NCI-H1930 (cell line): Measurements from ENCODE around the gene GTF2F1.
"Not testable (repeated sequence)": the region's sequence is repeated elsewhere in the genome, so short reads cannot be mapped to it uniquely, and the experiment has no call there.

Experiments
- DNase-seq, 2 experiments: peaks; one replicate each; lab custom pipeline; 2025; lab: John Stamatoyannopoulos, UW

GTF2F1 gene

GRCh38 chr19:6384381-6384780, 8.6 kb downstream of the GTF2F1 start:
- DNase-seq, result no peak

GRCh38 chr19:6383188-6383587, 9.8 kb downstream of the GTF2F1 start:
- no peak for DNase-seq

GRCh38 chr19:6381030-6381750, 11.8 kb downstream of the GTF2F1 start:
- DNase-seq, result no peak

- no peak for DNase-seq
Observed at GRCh38 chr19:6379744-6380143, 13.2 kb downstream of the GTF2F1 start.

GRCh38 chr19:6378486-6378885, 14.5 kb downstream of the GTF2F1 start:
- no peak for DNase-seq

GRCh38 chr19:6378041-6378440, 14.9 kb downstream of the GTF2F1 start:
- no peak for DNase-seq

GRCh38 chr19:6376512-6377190, 16.3 kb downstream of the GTF2F1 start:
- DNase-seq, result no peak

GRCh38 chr19:6375411-6376010, 17.5 kb downstream of the GTF2F1 start, which contains the start of gene PSPN:
Gene PSPN, minus strand, starts transcription at chr19:6375933. Its CDS starts 84 bp downstream, at chr19:6375849.
- DNase-seq, result no peak

GRCh38 chr19:6374711-6375410, 18.1 kb downstream of the GTF2F1 start:
- no peak for DNase-seq

- DNase-seq, result no peak
Observed at GRCh38 chr19:6374161-6374709, 18.7 kb downstream of the GTF2F1 start.

GRCh38 chr19:6373813-6374108, 19.2 kb downstream of the GTF2F1 start:
- no peak for DNase-seq

GRCh38 chr19:6373096-6373812, 19.7 kb downstream of the GTF2F1 start:
- peak; percentile 79 to 86 for DNase-seq

- peak; percentile 95 to 96 for DNase-seq
Observed at GRCh38 chr19:6372594-6373095, 20.3 kb downstream of the GTF2F1 start, which contains the start of gene ALKBH7. Gene ALKBH7, plus strand, starts transcription at chr19:6372794. Its CDS starts 27 bp downstream, at chr19:6372821.

- no peak for DNase-seq
Observed at GRCh38 chr19:6364353-6364752, 28.6 kb downstream of the GTF2F1 start.

GRCh38 chr19:6362351-6362801, 30.6 kb downstream of the GTF2F1 start:
- no peak for DNase-seq

- no peak for DNase-seq
Observed at GRCh38 chr19:6362027-6362350, 31.0 kb downstream of the GTF2F1 start.

GRCh38 chr19:6360857-6361216, 32.1 kb downstream of the GTF2F1 start:
- not testable (repeated sequence) for DNase-seq

GRCh38 chr19:6360445-6360844, 32.5 kb downstream of the GTF2F1 start:
- not testable (repeated sequence) for DNase-seq

- DNase-seq, result no peak
Observed at GRCh38 chr19:6359568-6360341, 33.2 kb downstream of the GTF2F1 start.

GRCh38 chr19:6358003-6358402, 35.0 kb downstream of the GTF2F1 start:
- DNase-seq, result no peak

- no peak for DNase-seq
Observed at GRCh38 chr19:6357174-6357573, 35.8 kb downstream of the GTF2F1 start.
